T1000 (cell line): Measurements from ENCODE around the gene RPGRIP1.
"Not testable (repeated sequence)": the region's sequence is repeated elsewhere in the genome, so short reads cannot be mapped to it uniquely, and the experiment has no call there.

Source experiments
- DNase-seq: peaks from one replicate; lab custom pipeline; 2025; ENCODE audit warnings: mixed read lengths; lab: John Stamatoyannopoulos, UW

Gene RPGRIP1

GRCh38 chr14:21279783-21280182 lies at the start of gene RPGRIP1:
Gene RPGRIP1, plus strand, starts transcription at chr14:21280083. Its CDS starts 7,894 bp downstream, at chr14:21287977.
- no peak for DNase-seq

GRCh38 chr14:21231020-21231652 lies 48.7 kb upstream of the RPGRIP1 start:
- DNase-seq: no peak

GRCh38 chr14:21233457-21234076 lies 46.3 kb upstream of the RPGRIP1 start:
- DNase-seq: no peak

GRCh38 chr14:21234112-21234511 lies 45.8 kb upstream of the RPGRIP1 start:
- DNase-seq: no peak

GRCh38 chr14:21236948-21237797 lies 42.7 kb upstream of the RPGRIP1 start:
- no peak for DNase-seq

GRCh38 chr14:21238823-21239518 lies 40.9 kb upstream of the RPGRIP1 start:
- DNase-seq: no peak

- DNase-seq: no peak
These were observed 39.5 kb upstream of the RPGRIP1 start for GRCh38 chr14:21240417-21240816.

- no peak for DNase-seq
These were observed 38.6 kb upstream of the RPGRIP1 start for GRCh38 chr14:21241218-21241819.

GRCh38 chr14:21244544-21244943 lies 35.3 kb upstream of the RPGRIP1 start:
- DNase-seq: no peak

GRCh38 chr14:21245813-21246212 lies 34.1 kb upstream of the RPGRIP1 start:
- DNase-seq: no peak

- no peak for DNase-seq
These were observed 31.5 kb upstream of the RPGRIP1 start for GRCh38 chr14:21248338-21248737.

GRCh38 chr14:21248739-21249411 lies 31.0 kb upstream of the RPGRIP1 start:
- no peak for DNase-seq

GRCh38 chr14:21251215-21251614 lies 28.7 kb upstream of the RPGRIP1 start:
- no peak for DNase-seq

- DNase-seq: no peak
These were observed 27.7 kb upstream of the RPGRIP1 start for GRCh38 chr14:21252149-21252548.

GRCh38 chr14:21255385-21256101 lies 24.3 kb upstream of the RPGRIP1 start:
- no peak for DNase-seq

GRCh38 chr14:21256102-21256447 lies 23.8 kb upstream of the RPGRIP1 start:
- DNase-seq: not testable (repeated sequence)

- no peak for DNase-seq
These were observed 23.1 kb upstream of the RPGRIP1 start for GRCh38 chr14:21256539-21257393.

- DNase-seq: no peak
These were observed 22.4 kb upstream of the RPGRIP1 start for GRCh38 chr14:21257394-21257909.
